MG63 (cell line): ENCODE data around the gene CEP95. TPM values are rescaled to one million over a fixed set of nuclear protein-coding genes. Genes with fewer than 3 reads are reported as not detected.

ENCODE experiments used
- DNase-seq: peaks from one replicate; pipeline ENCODE4 v3.0.0-alpha.2; 2020
- H3K27me3 ChIP-seq: fragments of 250-450 bp; sonication (Bioruptor Pico); 2 replicates; pipeline ENCODE4 v1.5.1; 2020; ENCODE audit warnings: mild to moderate bottlenecking, moderate library complexity
- H3K36me3 ChIP-seq: fragments of 250-450 bp; sonication (Bioruptor Pico); 2 replicates; pipeline ENCODE4 v1.5.1; 2020; ENCODE audit warnings: mild to moderate bottlenecking, moderate library complexity
- H3K4me3 ChIP-seq: fragments of 250-450 bp; sonication (Bioruptor Pico); 2 replicates; pipeline ENCODE4 v1.5.1; 2020; ENCODE audit warnings: mild to moderate bottlenecking, moderate library complexity
- H3K9me3 ChIP-seq: fragments of 250-450 bp; sonication (Bioruptor Pico); 2 replicates; pipeline ENCODE4 v1.5.1; 2020; ENCODE audit warnings: mild to moderate bottlenecking, moderate library complexity
- total RNA-seq: library from RNA; depleted of rRNA; stranded (reverse); fragments of >200 nt; shearing (Covaris generic); gene quantifications from 2 replicates; pipeline ENCODE4 v1.2.3, GENCODE V29; 2014; ENCODE audit warnings: low replicate concordance

CEP95 gene
- total RNA-seq, 1 experiment from 2014 or later: 17.7 TPM

GRCh38 chr17:64503821-64504768 is 2.7 kb upstream of the CEP95 start:
- Histone ChIP-seq H3K27me3 (no peaks in the 10 kb centered on the region), H3K4me3 (peak overlapping the region; percentile 96), H3K36me3 (peaks cover 75% of the 10 kb centered on the region), H3K9me3 (no peaks in the 10 kb centered on the region)
- DNase-seq: no peak

DNA sequence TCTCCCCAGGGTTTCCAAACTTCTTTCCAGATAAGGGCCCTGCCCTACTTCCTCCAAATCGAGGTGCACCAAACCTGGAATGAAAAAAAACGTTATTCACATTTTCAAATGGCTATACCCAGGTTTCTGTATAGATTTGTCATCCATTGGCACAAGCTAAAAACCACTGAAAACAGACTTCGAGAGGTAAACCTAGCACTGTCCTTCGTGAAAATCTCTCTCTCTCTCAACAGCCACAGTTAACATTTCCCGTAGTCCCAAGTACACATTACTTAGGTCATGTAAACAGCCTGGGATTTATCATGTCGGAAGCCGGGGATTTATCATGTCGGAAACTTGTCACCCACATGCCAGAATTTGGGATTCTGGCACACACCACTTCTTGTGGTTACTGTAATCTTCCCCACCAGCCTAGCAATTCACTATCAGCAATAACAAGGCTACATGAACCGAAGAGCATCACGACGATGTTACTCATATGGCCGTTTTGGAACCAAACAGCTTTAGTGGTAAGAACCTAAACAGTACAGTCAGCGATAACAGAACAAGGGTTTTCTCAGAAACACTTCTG is 1.9 kb upstream of the CEP95 start:
- DNase-seq: peak; percentile 56
- peak overlapping the region; percentile 96 for H3K4me3 ChIP-seq
- H3K9me3 ChIP-seq: no peaks in the 10 kb centered on the region
- no peaks in the 10 kb centered on the region for H3K27me3 ChIP-seq
- peaks cover 73% of the 10 kb centered on the region for H3K36me3 ChIP-seq

DNA sequence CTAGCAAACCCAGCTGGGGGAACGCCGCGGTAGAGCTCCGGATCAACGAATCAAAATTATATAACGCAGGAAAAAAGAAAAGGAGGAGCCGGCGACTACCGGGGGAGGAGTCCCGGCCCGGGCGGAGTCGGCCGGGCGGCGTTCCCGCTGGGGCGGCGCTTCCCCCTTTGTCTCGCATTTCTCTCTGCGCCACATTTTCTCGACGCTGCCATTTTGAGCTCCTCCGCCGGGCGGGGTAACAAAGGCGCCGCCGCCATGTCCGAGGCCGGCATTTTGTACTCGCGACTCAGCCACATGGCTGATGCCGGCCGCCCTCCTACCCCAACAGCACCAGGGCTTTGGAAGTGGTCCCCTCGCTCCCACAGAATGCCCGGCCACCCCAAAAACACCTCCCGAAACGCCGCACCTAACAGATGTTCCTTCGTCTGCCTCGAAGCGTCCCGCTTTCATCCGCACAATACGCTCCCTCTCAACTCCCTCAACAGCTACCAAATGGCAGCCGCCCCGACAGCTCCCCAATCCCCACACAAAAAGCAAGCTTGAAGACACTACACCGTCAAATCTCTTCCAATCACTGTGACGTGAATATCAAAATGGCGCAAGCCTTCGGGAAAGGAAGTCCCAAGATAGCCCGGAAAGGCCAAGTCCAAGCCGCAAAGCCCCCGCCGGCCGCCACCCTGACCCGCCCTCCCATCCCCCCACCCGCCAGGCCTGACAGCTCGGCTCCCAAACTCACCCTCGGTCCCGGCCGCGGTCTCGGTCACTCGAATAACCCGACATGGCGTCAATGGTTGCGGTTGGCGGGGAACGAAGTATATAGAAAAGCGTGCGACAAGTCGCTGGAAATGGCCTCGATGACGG is 1.2 kb upstream of the CEP95 start:
- Histone ChIP-seq H3K4me3 (peak overlapping the region; percentile 96), H3K9me3 (no peaks in the 10 kb centered on the region), H3K27me3 (no peaks in the 10 kb centered on the region), H3K36me3 (peaks cover 73% of the 10 kb centered on the region)
- peak; percentile 84 for DNase-seq

DNA sequence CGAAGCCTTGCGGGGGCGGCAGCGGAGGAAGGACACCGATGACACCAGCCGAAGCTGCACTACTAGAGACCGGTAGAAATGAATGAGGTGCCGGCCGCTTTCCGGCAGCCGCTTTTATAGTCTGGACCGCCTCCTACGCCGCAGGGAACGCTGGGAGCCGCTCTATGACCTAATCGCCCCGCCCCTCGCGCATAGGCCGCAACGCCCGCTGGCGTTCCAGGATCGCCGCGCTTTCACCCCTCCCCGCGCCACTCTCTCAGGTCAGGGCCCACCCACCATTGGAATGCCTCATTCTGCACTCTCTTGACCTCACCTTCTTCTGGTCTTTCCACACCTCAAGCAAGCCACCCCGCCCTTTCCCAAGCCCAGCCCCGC is 589 bp upstream of the CEP95 start, which contains the start of gene DDX5:
DDX5 (minus strand) TSS at position 89 of the 375 bp plus-strand sequence. CDS start 170 bp downstream, outside the sequence.
- H3K36me3 ChIP-seq: peaks cover 73% of the 10 kb centered on the region

DNA sequence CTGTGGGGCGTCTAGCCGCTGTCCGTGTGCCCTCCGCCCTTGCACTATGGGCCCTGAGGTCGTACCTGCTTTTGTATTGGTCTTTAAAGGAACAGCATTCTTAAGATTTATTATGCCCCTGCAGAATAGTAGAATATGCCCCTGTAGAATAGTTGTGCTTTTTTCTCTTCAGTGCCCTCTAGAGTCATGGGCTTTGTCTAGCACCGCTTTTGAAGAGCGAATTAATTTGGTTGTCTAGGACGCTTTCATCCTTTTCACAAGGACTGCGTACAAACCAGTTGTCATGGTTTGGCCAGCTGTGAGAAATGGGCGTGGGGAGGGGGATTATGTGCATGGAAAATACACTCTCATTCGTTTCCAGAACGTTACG is 621 bp downstream of the CEP95 start:
- Histone ChIP-seq H3K4me3 (peak overlapping the region; percentile 96), H3K9me3 (no peaks in the 10 kb centered on the region), H3K27me3 (no peaks in the 10 kb centered on the region), H3K36me3 (peaks cover 73% of the 10 kb centered on the region)
- DNase-seq: peak; percentile 64

More for the DNA sequence above, 589 bp upstream of the CEP95 start, which contains the start of gene DDX5:
- Histone ChIP-seq H3K27me3 (no peaks in the 10 kb centered on the region), H3K9me3 (no peaks in the 10 kb centered on the region), H3K4me3 (peak within 1 kb of the TSS; percentile 96)
- DNase-seq: peak; percentile 99

GRCh38 chr17:64508683-64509082 is 1.9 kb downstream of the CEP95 start:
- Histone ChIP-seq H3K36me3 (peaks cover 73% of the 10 kb centered on the region), H3K27me3 (no peaks in the 10 kb centered on the region), H3K9me3 (no peaks in the 10 kb centered on the region), H3K4me3 (peak overlapping the region; percentile 96)
- no peak for DNase-seq

GRCh38 chr17:64509179-64509578 is 2.4 kb downstream of the CEP95 start:
- Histone ChIP-seq H3K9me3 (no peaks in the 10 kb centered on the region), H3K36me3 (peaks cover 73% of the 10 kb centered on the region), H3K4me3 (no peak overlapping the region), H3K27me3 (no peaks in the 10 kb centered on the region)
- DNase-seq: no peak

GRCh38 chr17:64515419-64515818 is 8.6 kb downstream of the CEP95 start:
- peaks cover 96% of the 10 kb centered on the region for H3K36me3 ChIP-seq
- no peaks in the 10 kb centered on the region for H3K27me3 ChIP-seq

GRCh38 chr17:64515829-64516228 is 9.1 kb downstream of the CEP95 start:
- Histone ChIP-seq H3K27me3 (no peaks in the 10 kb centered on the region), H3K36me3 (peaks cover 96% of the 10 kb centered on the region), H3K9me3 (no peaks in the 10 kb centered on the region), H3K4me3 (no peak overlapping the region)
- no peak for DNase-seq

More at GRCh38 chr17:64515419-64515818, 8.6 kb downstream of the CEP95 start:
- no peak for DNase-seq
- no peak overlapping the region for H3K4me3 ChIP-seq
- H3K9me3 ChIP-seq: no peaks in the 10 kb centered on the region

DNA sequence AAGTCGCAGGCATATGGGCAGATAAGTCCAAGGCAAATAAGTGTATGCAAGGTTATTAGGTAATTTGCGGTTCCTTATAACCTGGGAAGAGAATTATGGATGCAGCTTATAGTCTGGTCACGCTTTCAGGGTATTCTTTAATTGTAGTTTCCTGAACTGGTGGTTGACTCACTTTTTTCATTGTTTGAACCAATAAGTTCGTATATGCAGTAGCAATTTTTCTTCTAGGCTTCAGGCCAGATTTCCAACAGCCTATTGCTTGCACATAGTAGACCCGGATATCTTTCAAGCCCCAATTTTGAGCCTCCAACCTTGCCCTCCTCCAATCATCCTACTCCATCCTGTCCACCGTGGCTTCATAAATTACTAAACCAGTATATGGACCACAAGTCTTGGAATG is 12.8 kb downstream of the CEP95 start:
- Histone ChIP-seq H3K36me3 (peaks cover 94% of the 10 kb centered on the region), H3K9me3 (no peaks in the 10 kb centered on the region), H3K27me3 (no peaks in the 10 kb centered on the region), H3K4me3 (no peak overlapping the region)
- DNase-seq: no peak

DNA sequence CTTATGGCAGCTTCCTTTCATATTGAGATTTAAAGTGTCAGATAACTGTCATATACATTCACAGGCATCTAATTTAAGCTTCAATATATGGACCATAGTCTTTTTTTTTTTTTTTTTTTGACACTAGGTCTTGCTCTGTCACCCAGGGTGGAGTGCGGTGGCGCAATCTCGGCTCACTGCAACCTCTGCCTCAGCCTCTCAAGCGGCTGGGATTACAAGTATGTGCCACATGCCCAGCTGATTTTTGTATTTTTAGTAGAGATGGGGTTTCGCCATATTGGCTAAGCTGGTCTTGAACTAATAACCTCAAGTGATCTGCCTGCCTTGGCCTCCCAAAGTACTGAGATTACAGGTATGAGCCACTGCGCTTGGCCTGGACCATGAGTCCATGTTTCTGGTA is 13.6 kb downstream of the CEP95 start:
- Histone ChIP-seq H3K27me3 (no peaks in the 10 kb centered on the region), H3K4me3 (no peak overlapping the region), H3K36me3 (peaks cover 92% of the 10 kb centered on the region), H3K9me3 (no peaks in the 10 kb centered on the region)
- DNase-seq: no peak

- DNase-seq: no peak
- Histone ChIP-seq H3K36me3 (peaks cover 96% of the 10 kb centered on the region), H3K9me3 (no peaks in the 10 kb centered on the region), H3K4me3 (no peak overlapping the region), H3K27me3 (no peaks in the 10 kb centered on the region)
Measured at GRCh38 chr17:64527914-64528313, 21.1 kb downstream of the CEP95 start.

DNA sequence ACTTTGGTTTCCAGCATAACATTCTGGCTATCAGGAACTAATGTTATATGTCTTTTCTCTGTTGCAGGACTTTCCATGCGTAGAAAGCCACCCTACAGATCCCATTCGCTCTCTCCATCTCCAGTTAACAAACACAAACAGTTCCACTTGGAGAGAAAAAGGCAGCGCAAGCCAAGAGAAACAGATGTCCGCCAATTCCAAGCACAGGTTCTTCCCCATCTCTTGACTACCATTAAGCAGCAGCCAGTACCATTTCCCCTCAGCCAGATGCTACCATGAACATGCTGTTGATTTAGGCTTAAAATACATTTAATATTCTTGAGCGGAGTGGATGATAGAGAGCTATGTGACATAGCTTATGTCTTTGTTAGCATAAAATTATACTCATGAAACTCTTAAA is 22.4 kb downstream of the CEP95 start:
- Histone ChIP-seq H3K4me3 (no peak overlapping the region), H3K27me3 (no peaks in the 10 kb centered on the region), H3K36me3 (peaks cover 96% of the 10 kb centered on the region), H3K9me3 (no peaks in the 10 kb centered on the region)
- no peak for DNase-seq

DNA sequence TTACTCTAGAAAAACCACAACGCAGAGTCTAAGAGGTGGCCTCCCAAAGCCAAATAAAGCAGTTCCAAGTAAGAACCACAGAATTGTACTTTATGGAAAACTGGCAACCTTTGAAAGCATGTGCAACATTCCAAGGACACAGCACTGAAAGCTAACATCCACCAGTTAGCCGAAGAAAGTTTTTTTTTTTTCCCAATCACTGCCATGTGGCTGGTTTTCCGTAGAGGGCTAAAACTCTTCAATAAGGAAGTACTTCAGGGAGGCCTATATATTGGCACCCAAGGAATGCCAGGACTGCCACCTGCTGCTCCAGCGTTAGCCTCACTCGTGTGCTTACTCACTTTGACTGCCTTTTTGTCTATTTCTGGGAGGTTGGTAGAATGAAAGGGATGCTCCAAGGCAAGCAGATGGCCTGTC is 25.2 kb downstream of the CEP95 start:
- no peak for DNase-seq
- no peak overlapping the region for H3K4me3 ChIP-seq
- H3K27me3 ChIP-seq: no peaks in the 10 kb centered on the region
- peaks cover 98% of the 10 kb centered on the region for H3K36me3 ChIP-seq
- no peaks in the 10 kb centered on the region for H3K9me3 ChIP-seq

- Histone ChIP-seq H3K4me3 (no peak overlapping the region), H3K27me3 (no peaks in the 10 kb centered on the region), H3K36me3 (peaks cover 98% of the 10 kb centered on the region), H3K9me3 (no peaks in the 10 kb centered on the region)
- DNase-seq: no peak
Measured at GRCh38 chr17:64532409-64532808, 25.6 kb downstream of the CEP95 start.

DNA sequence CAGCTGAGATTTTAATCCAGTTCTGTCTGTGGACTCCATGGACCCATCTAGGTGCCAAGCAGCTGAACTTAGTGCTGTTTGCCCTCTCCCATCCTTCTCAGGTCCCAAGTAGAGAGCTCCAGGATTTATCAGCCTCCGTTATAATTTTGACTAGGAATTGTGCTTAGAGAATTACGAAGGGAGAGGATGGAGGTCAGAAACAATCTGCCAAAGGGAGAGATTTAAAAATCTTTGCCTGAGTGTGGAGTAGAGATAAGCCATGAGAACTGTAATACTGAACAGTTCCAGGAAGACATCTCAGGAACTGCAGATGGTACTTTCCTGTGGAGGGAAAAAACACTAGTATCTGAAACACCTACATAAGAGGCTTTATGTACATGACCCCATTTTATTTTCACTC is 27.0 kb downstream of the CEP95 start:
- no peak for DNase-seq
- Histone ChIP-seq H3K36me3 (peaks cover 98% of the 10 kb centered on the region), H3K9me3 (no peaks in the 10 kb centered on the region), H3K4me3 (no peak overlapping the region), H3K27me3 (no peaks in the 10 kb centered on the region)

DNA sequence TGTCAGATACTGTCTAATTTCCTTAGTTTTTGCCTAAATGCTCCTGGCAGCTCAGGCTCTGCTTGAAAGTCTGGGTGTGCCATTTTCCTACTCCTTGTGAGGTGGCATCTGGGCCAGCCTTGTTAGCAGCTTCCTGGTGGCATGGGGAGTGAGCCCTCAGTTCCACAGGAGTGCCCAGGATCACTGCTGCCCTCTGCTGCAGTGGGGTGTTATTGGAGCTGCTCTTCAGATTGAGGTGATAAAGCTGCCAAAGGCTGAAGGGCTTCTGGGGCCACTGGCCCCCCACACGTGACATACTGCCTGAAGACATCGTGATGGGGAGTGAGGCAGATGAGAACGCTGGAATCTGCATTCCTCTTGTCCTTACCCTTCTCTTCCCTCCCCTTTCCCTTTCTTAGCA is 27.4 kb downstream of the CEP95 start:
- no peak overlapping the region for H3K4me3 ChIP-seq
- no peaks in the 10 kb centered on the region for H3K27me3 ChIP-seq
- peaks cover 98% of the 10 kb centered on the region for H3K36me3 ChIP-seq
- no peaks in the 10 kb centered on the region for H3K9me3 ChIP-seq
- DNase-seq: peak; percentile 26
